PC-3 (cell line): ENCODE data around the gene VTI1A. TPM values are rescaled to one million over a fixed set of nuclear protein-coding genes. Genes with fewer than 3 reads are reported as not detected.

Source experiments
- ATAC-seq: fragments of 200-7000 bp; cut with Tn5 transposase; 2 replicates; pipeline ENCODE4 v1.9.1; 2020; ENCODE audit warnings: mild to moderate bottlenecking, moderate library complexity
- BruUV-seq: library from RNA; stranded (reverse); fragments of 400-500 nt; replicated peaks from 2 replicates; lab custom pipeline; 2021; lab: Mats Ljungman, UMichigan
- CTCF ChIA-PET: fragments of 300-600 bp; sonication (Branson Sonifier 250); formaldehyde crosslinking; loops from one replicate; lab custom pipeline; 2022; ENCODE audit warnings: antibody characterized with exemption; lab: Charles Lee
- POLR2A ChIA-PET: fragments of 300-600 bp; sonication (Branson Sonifier 250); formaldehyde crosslinking; loops from one replicate; lab custom pipeline; 2022; ENCODE audit warnings: antibody characterized with exemption; ENCODE audit not compliant: unreplicated experiment; lab: Charles Lee
- DNase-seq: peaks from one replicate; pipeline ENCODE4 v3.0.0-alpha.2; 2015
- H2AFZ ChIP-seq: fragments of 300-600 bp; sonication (generic); 2 replicates; pipeline ENCODE4 v1.6.0; 2016; ENCODE audit warnings: antibody characterized with exemption, low read length
- H3F3A ChIP-seq: fragments of 300-600 bp; sonication (generic); one replicate; pipeline ENCODE4 v1.6.0; 2017; ENCODE audit warnings: antibody characterized with exemption, low read length, control low read depth, mild to moderate bottlenecking; ENCODE audit not compliant: unreplicated experiment
- H3K27ac ChIP-seq: fragments of 300-600 bp; sonication (generic); 2 replicates; pipeline ENCODE4 v1.5.1; 2016; ENCODE audit warnings: mild to moderate bottlenecking, low read length
- H3K27me3 ChIP-seq: fragments of 300-600 bp; sonication (generic); 2 replicates; pipeline ENCODE4 v1.6.1; 2016; ENCODE audit warnings: low read length, mixed read lengths
- H3K36me3 ChIP-seq: fragments of 300-600 bp; sonication (generic); 2 replicates; pipeline ENCODE4 v1.6.1; 2016; ENCODE audit warnings: low read depth, mixed run types, low read length, mixed read lengths
- H3K4me1 ChIP-seq: fragments of 300-600 bp; sonication (generic); 2 replicates; pipeline ENCODE4 v1.5.1; 2016; ENCODE audit warnings: low read length; ENCODE audit not compliant: insufficient read depth
- H3K4me2 ChIP-seq: fragments of 300-600 bp; sonication (generic); 2 replicates; pipeline ENCODE4 v1.6.0; 2016; ENCODE audit warnings: low read length
- H3K4me3 ChIP-seq: fragments of 300-600 bp; sonication (generic); 2 replicates; pipeline ENCODE4 v1.5.1; 2016; ENCODE audit warnings: mild to moderate bottlenecking, low read length, mixed read lengths
- H3K79me2 ChIP-seq: fragments of 300-600 bp; sonication (generic); 2 replicates; pipeline ENCODE4 v1.6.1; 2017; ENCODE audit warnings: low read length, mixed read lengths
- H3K9ac ChIP-seq: fragments of 300-600 bp; sonication (generic); 2 replicates; pipeline ENCODE4 v1.6.0; 2016; ENCODE audit warnings: mild to moderate bottlenecking, low read length
- H3K9me2 ChIP-seq: fragments of 300-600 bp; sonication (generic); replicated peaks from 2 replicates; pipeline ENCODE4 v1.6.1; 2016; ENCODE audit warnings: mixed run types, low read length, mixed read lengths
- H3K9me3 ChIP-seq: fragments of 300-600 bp; sonication (generic); 2 replicates; pipeline ENCODE4 v1.6.1; 2016; ENCODE audit warnings: low read length, mixed read lengths
- H4K20me1 ChIP-seq: fragments of 300-600 bp; sonication (generic); 2 replicates; pipeline ENCODE4 v1.6.1; 2016; ENCODE audit warnings: low read length, mixed read lengths
- CTCF ChIP-seq: fragments of 300-600 bp; sonication (generic); conservative IDR thresholded peaks from 2 replicates; pipeline ENCODE4 v1.5.1; 2017; ENCODE audit warnings: antibody characterized with exemption, low read depth, mild to moderate bottlenecking, low read length
- EZH2 ChIP-seq: fragments of 300-600 bp; sonication (generic); IDR thresholded peaks from one replicate; pipeline ENCODE4 v1.6.1; 2017; ENCODE audit warnings: antibody characterized with exemption, mild to moderate bottlenecking, low read length; ENCODE audit not compliant: unreplicated experiment
- EZH2phosphoT487 ChIP-seq: fragments of 300-600 bp; sonication (generic); IDR thresholded peaks from 2 replicates; pipeline ENCODE4 v1.6.1; 2018; ENCODE audit warnings: mild to moderate bottlenecking, antibody characterized with exemption, low read length, borderline replicate concordance
- intact Hi-C: fragments of 100-400 bp; cut with micrococcal nuclease; formaldehyde crosslinking; loops from 2 replicates; pipeline ENCODE4 v1.9.0; 2023
- total RNA-seq: library from RNA; depleted of rRNA; stranded (reverse); fragments of >200 nt; gene quantifications from 2 replicates; pipeline ENCODE4 v1.2.3, GENCODE V29; 2014

The VTI1A gene
- total RNA-seq, 1 experiment from 2014 or later, result 18.1 TPM

GRCh38 chr10:112559349-112559748 lies 112.3 kb downstream of the VTI1A start:
- H4K20me1 ChIP-seq, result no peaks in the 10 kb centered on the region
- H3K79me2 ChIP-seq, result no peaks in the 10 kb centered on the region
- H3F3A ChIP-seq, result no peaks in the 10 kb centered on the region
- H3K9me2 ChIP-seq, result no peaks in the 10 kb centered on the region
- H3K4me1 ChIP-seq, result peaks cover 15% of the 10 kb centered on the region
- ATAC-seq (no peak), DNase-seq (no peak)
- intact Hi-C loops, result no loop called here
- no TSS peak for BruUV-seq
- no peak overlapping the region for H3K4me2 ChIP-seq
- ChIA-PET CTCF (no interaction called here), POLR2A (no interaction called here)
- no peak overlapping the region for H3K27ac ChIP-seq
- H3K36me3 ChIP-seq, result no peaks in the 10 kb centered on the region
- TF ChIP-seq CTCF (no peak), EZH2phosphoT487 (no peak), EZH2 (no peak)
- no peak overlapping the region for H3K4me3 ChIP-seq
- no peaks in the 10 kb centered on the region for H3K9me3 ChIP-seq
- H3K9ac ChIP-seq, result no peak overlapping the region
- no peak overlapping the region for H2AFZ ChIP-seq
- H3K27me3 ChIP-seq, result no peaks in the 10 kb centered on the region

GRCh38 chr10:112562122-112562521 lies 115.1 kb downstream of the VTI1A start:
- peaks cover 21% of the 10 kb centered on the region for H3K4me1 ChIP-seq
- H2AFZ ChIP-seq, result no peak overlapping the region
- no peak overlapping the region for H3K27ac ChIP-seq
- no peaks in the 10 kb centered on the region for H3K27me3 ChIP-seq
- no peak for ATAC-seq
- POLR2A ChIA-PET, result no interaction called here
- no peaks in the 10 kb centered on the region for H3K79me2 ChIP-seq
- no peaks in the 10 kb centered on the region for H3K9me3 ChIP-seq
- no peak overlapping the region for H3K4me3 ChIP-seq
- H4K20me1 ChIP-seq, result no peaks in the 10 kb centered on the region
- H3F3A ChIP-seq, result no peaks in the 10 kb centered on the region
- TF ChIP-seq CTCF (no peak), EZH2phosphoT487 (no peak), EZH2 (no peak)
- no TSS peak for BruUV-seq
- H3K36me3 ChIP-seq, result no peaks in the 10 kb centered on the region
- DNase-seq, result no peak
- no peak overlapping the region for H3K9ac ChIP-seq
- intact Hi-C loops, result loop anchor here (10.0 kb wide), 1 partner anchor 823 kb away; no protein-coding TSS in a partner anchor
- CTCF ChIA-PET, result no interaction called here
- no peaks in the 10 kb centered on the region for H3K9me2 ChIP-seq
- no peak overlapping the region for H3K4me2 ChIP-seq

GRCh38 chr10:112562809-112563663 lies 116.0 kb downstream of the VTI1A start:
- DNase-seq, result peak; percentile 70
- no peaks in the 10 kb centered on the region for H3F3A ChIP-seq

More at GRCh38 chr10:112562809-112563663, 116.0 kb downstream of the VTI1A start:
- CTCF ChIA-PET, result no interaction called here
- no peaks in the 10 kb centered on the region for H3K27me3 ChIP-seq
- no peaks in the 10 kb centered on the region for H3K79me2 ChIP-seq
- intact Hi-C loops, result loop anchor here (10.0 kb wide), 1 partner anchor 822 kb away; no protein-coding TSS in a partner anchor
- no peak for TF ChIP-seq EZH2
- no peak for TF ChIP-seq EZH2phosphoT487
- TF ChIP-seq CTCF, result no peak
- ATAC-seq, result peak; percentile 70
- POLR2A ChIA-PET, result no interaction called here
- no peak overlapping the region for H3K9ac ChIP-seq
- H3K4me1 ChIP-seq, result peaks cover 21% of the 10 kb centered on the region
- H3K27ac ChIP-seq, result no peak overlapping the region
- no peaks in the 10 kb centered on the region for H3K9me3 ChIP-seq
- no peaks in the 10 kb centered on the region for H3K9me2 ChIP-seq
- no peaks in the 10 kb centered on the region for H3K36me3 ChIP-seq
- BruUV-seq, result no TSS peak
- no peak overlapping the region for H3K4me3 ChIP-seq
- no peak overlapping the region for H2AFZ ChIP-seq
- peak overlapping the region; percentile 27 for H3K4me2 ChIP-seq
- no peaks in the 10 kb centered on the region for H4K20me1 ChIP-seq
